IMR-90 (cell line): ENCODE data around the gene GNG7. TPM values are rescaled to one million over a fixed set of nuclear protein-coding genes. Genes with fewer than 3 reads are reported as not detected.
"Not testable (repeated sequence)": the region's sequence is repeated elsewhere in the genome, so short reads cannot be mapped to it uniquely, and the experiment has no call there.

Experiments
- ATAC-seq: fragments of 200-7000 bp; cut with Tn5 transposase; 2 replicates; pipeline ENCODE4 v1.9.1; 2020; ENCODE audit warnings: low read depth, mild to moderate bottlenecking, moderate library complexity
- BruUV-seq: library from RNA; stranded (reverse); fragments of 400-500 nt; replicated peaks from 2 replicates; lab custom pipeline; 2021; lab: Mats Ljungman, UMichigan
- CTCF ChIA-PET: fragments of 300-600 bp; formaldehyde crosslinking; extraction: SDS; loops from one replicate; lab custom pipeline; 2021; ENCODE audit warnings: antibody characterized with exemption; lab: Yijun Ruan, JAX
- POLR2A ChIA-PET: fragments of 300-600 bp; sonication (Branson Sonifier 250); formaldehyde crosslinking; loops from one replicate; lab custom pipeline; 2022; ENCODE audit warnings: antibody characterized with exemption; ENCODE audit not compliant: unreplicated experiment; lab: Charles Lee
- DNase-seq: peaks from one replicate; pipeline ENCODE4 v3.0.0; 2013
- H2AFZ ChIP-seq: replicated peaks from 2 replicates; pipeline ENCODE3; 2013; ENCODE audit warnings: low read length, mild to moderate bottlenecking; ENCODE audit not compliant: poor library complexity
- H2AK5ac ChIP-seq: 2 replicates; pipeline ENCODE4 v1.6.1; 2013; ENCODE audit warnings: low read depth, low read length, inconsistent platforms
- H2AK9ac ChIP-seq: replicated peaks from 2 replicates; pipeline ENCODE3; 2013; ENCODE audit warnings: mild to moderate bottlenecking, low read depth, low read length, moderate library complexity; ENCODE audit not compliant: poor library complexity
- H2BK120ac ChIP-seq: 2 replicates; pipeline ENCODE4 v1.6.1; 2013; ENCODE audit warnings: low read depth, low read length, inconsistent platforms
- H2BK15ac ChIP-seq: 3 replicates; pipeline ENCODE4 v1.6.1; 2013; ENCODE audit warnings: low read depth, low read length, inconsistent platforms
- H2BK20ac ChIP-seq: 2 replicates; pipeline ENCODE4 v1.6.1; 2013; ENCODE audit warnings: low read depth, mild to moderate bottlenecking, inconsistent platforms, low read length, moderate library complexity
- H2BK5ac ChIP-seq: 2 replicates; pipeline ENCODE4 v1.6.1; 2013; ENCODE audit warnings: mild to moderate bottlenecking, low read depth, low read length, inconsistent platforms; ENCODE audit not compliant: poor library complexity, severe bottlenecking
- H3K14ac ChIP-seq: replicated peaks from 2 replicates; pipeline ENCODE4 v1.6.1; 2013; ENCODE audit warnings: low read depth, low read length, inconsistent platforms
- H3K18ac ChIP-seq: 2 replicates; pipeline ENCODE4 v1.6.1; 2013; ENCODE audit warnings: low read depth, low read length, control low read depth
- H3K23ac ChIP-seq: 2 replicates; pipeline ENCODE4 v1.6.1; 2013; ENCODE audit warnings: low read depth, low read length, inconsistent platforms
- H3K27ac ChIP-seq: 2 replicates; pipeline ENCODE4 v1.5.1; 2013; ENCODE audit warnings: mild to moderate bottlenecking, control low read depth, low read length; ENCODE audit not compliant: insufficient read depth
- H3K27me3 ChIP-seq: 2 replicates; pipeline ENCODE4 v1.6.1; 2013; ENCODE audit warnings: low read length; ENCODE audit not compliant: control insufficient read depth, insufficient read depth
- H3K36me3 ChIP-seq: 2 replicates; pipeline ENCODE4 v1.6.1; 2013; ENCODE audit warnings: low read length, mixed read lengths; ENCODE audit not compliant: control insufficient read depth, insufficient read depth
- H3K4ac ChIP-seq: 2 replicates; pipeline ENCODE4 v1.6.1; 2013; ENCODE audit warnings: low read depth, low read length, inconsistent platforms
- H3K4me1 ChIP-seq: 2 replicates; pipeline ENCODE4 v1.6.1; 2013; ENCODE audit warnings: low read length, mixed read lengths; ENCODE audit not compliant: control insufficient read depth, insufficient read depth
- H3K4me2 ChIP-seq: 2 replicates; pipeline ENCODE4 v1.6.1; 2013; ENCODE audit warnings: low read depth, mild to moderate bottlenecking, control low read depth, low read length, moderate library complexity
- H3K4me3 ChIP-seq: 2 replicates; pipeline ENCODE4 v1.5.1; 2013; ENCODE audit warnings: low read depth, mild to moderate bottlenecking, control low read depth, low read length, moderate library complexity; ENCODE audit not compliant: insufficient read depth
- H3K56ac ChIP-seq: 2 replicates; pipeline ENCODE4 v1.6.1; 2013; ENCODE audit warnings: low read length, inconsistent platforms; ENCODE audit not compliant: insufficient read depth; ENCODE audit errors: extremely low read depth
- H3K79me1 ChIP-seq, 2 experiments: 2 replicates each; pipeline ENCODE4 v1.6.1; 2013; ENCODE audit warnings: low read length in 2 of 2, inconsistent platforms in 1 of 2, low read depth in 1 of 2
- H3K9ac ChIP-seq: 2 replicates; pipeline ENCODE4 v1.6.1; 2013; ENCODE audit warnings: low read depth, low read length, control low read depth
- H3K9me1 ChIP-seq: 2 replicates; pipeline ENCODE4 v1.6.1; 2013; ENCODE audit warnings: low read length, inconsistent platforms; ENCODE audit not compliant: insufficient read depth
- H3K9me3 ChIP-seq: 2 replicates; pipeline ENCODE4 v1.6.1; 2013; ENCODE audit warnings: low read length; ENCODE audit not compliant: control insufficient read depth, insufficient read depth
- H4K20me1 ChIP-seq: 2 replicates; pipeline ENCODE4 v1.6.1; 2013; ENCODE audit warnings: low read length, inconsistent platforms; ENCODE audit not compliant: insufficient read depth
- H4K5ac ChIP-seq: 2 replicates; pipeline ENCODE4 v1.6.1; 2013; ENCODE audit warnings: mild to moderate bottlenecking, low read depth, low read length, control low read depth
- H4K8ac ChIP-seq, 2 experiments: 2 replicates each; pipeline ENCODE4 v1.6.1; 2013; ENCODE audit warnings: low read depth in 2 of 2, low read length in 2 of 2, control low read depth in 1 of 2, inconsistent platforms in 1 of 2
- H4K91ac ChIP-seq: 2 replicates; pipeline ENCODE4 v1.6.1; 2013; ENCODE audit warnings: low read depth, low read length, inconsistent platforms; ENCODE audit not compliant: insufficient read depth
- WGBS, 2 experiments: methylation state at CpG; one replicate each; pipeline versions ENCODE4 v1.1.5 to v1.1.7; 2013; ENCODE audit warnings: missing lambda C conversion rate in 2 of 2; ENCODE audit not compliant: insufficient read length in 1 of 2; ENCODE audit errors: extremely low coverage in 2 of 2; 5-methylcytosine and 5-hydroxymethylcytosine counted together
- dilution Hi-C: fragments of 300-500 bp; cut with HindIII; formaldehyde crosslinking; loops from one replicate; pipeline ENCODE4 v1.14.3; 2018; ENCODE audit warnings: low sequenced_read_pairs; ENCODE audit not compliant: unreplicated experiment
- in situ Hi-C: fragments of 300-500 bp; cut with MboI; formaldehyde crosslinking; loops from 3 replicates; pipeline ENCODE4 v1.14.3; 2019; ENCODE audit warnings: low sequenced_read_pairs, inconsistent platforms, mixed read lengths
- intact Hi-C: fragments of 100-400 bp; cut with micrococcal nuclease; formaldehyde crosslinking; loops from 2 replicates; pipeline ENCODE4 v1.10.0; 2022
- polyA plus RNA-seq, 3 experiments: library from polyadenylated mRNA; depleted of rRNA; stranded (reverse); fragments of >200 nt; gene quantifications; 2 replicates each; pipeline ENCODE4 v1.2.3, GENCODE V29; 2012; ENCODE audit warnings: low replicate concordance in 1 of 3
- total RNA-seq: library from RNA; depleted of rRNA; stranded (reverse); fragments of >200 nt; gene quantifications from 2 replicates; pipeline ENCODE4 v1.2.3, GENCODE V29; 2012

Gene GNG7
- total and polyA plus RNA-seq, 2 of the 4 experiments (the other 2 are of a cell fraction) = under 0.01 to 0.21 TPM

DNA sequence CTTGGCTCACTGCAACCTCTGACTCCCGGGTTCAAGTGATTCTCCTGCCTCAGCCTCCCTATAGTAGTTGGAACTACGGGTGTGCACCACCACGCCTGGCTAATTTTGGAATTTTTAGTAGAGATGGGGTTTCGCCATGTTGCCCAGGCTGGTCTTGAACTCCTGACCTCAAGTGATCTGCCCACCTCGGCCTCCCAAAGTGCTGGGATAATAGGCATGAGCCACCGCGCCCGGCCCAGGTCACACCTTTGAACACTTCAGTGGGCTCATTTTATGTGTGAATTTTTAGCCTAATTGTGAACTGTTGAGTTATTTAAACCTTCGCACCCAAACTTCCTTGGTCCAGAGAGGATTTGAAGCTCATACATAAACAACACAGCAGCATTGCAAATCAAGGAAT lies 138.9 kb downstream of the GNG7 start:
- H4K20me1 ChIP-seq, H3K4me2 ChIP-seq, H3K4me1 ChIP-seq, H3K9me1 ChIP-seq, H3K36me3 ChIP-seq, DNase-seq, H2BK5ac ChIP-seq, H2AK9ac ChIP-seq, ATAC-seq, H4K91ac ChIP-seq, H2BK120ac ChIP-seq, H2AFZ ChIP-seq, POLR2A ChIA-PET, H3K18ac ChIP-seq, intact Hi-C loops, H3K27ac ChIP-seq, H4K8ac ChIP-seq, H3K79me1 ChIP-seq, dilution Hi-C loops, H3K4me3 ChIP-seq, H3K14ac ChIP-seq, H3K56ac ChIP-seq, H3K9me3 ChIP-seq, H2AK5ac ChIP-seq, H2BK15ac ChIP-seq, BruUV-seq, H3K9ac ChIP-seq, H2BK20ac ChIP-seq, H3K4ac ChIP-seq, H3K23ac ChIP-seq, in situ Hi-C loops, H3K27me3 ChIP-seq, H4K5ac ChIP-seq: not testable (repeated sequence)
- 100% methylated on average over 2 of the region's 9 CpGs; no CpG with 5 or more reads in 1 of the 2 experiments for WGBS, 2 experiments
- CTCF ChIA-PET = interaction anchor here (0.6 kb wide), 1 partner anchor 88 kb away, joined by 3 read pairs; the partner anchor contains the start of gene GADD45B
